GM10266 (cell line): ENCODE data around the gene ZNF469.

Source experiments
- DNase-seq: peaks from one replicate; pipeline ENCODE4 v3.0.0; 2012; ENCODE audit errors: extremely low spot score
- CTCF ChIP-seq: IDR thresholded peaks from 2 replicates; pipeline ENCODE4 v1.5.1; 2012; ENCODE audit warnings: mild to moderate bottlenecking, low read depth; ENCODE audit not compliant: control insufficient read depth, insufficient read depth; ENCODE audit errors: missing control alignments

ZNF469 gene

GRCh38 chr16:88387180-88387765, 4.5 kb downstream of the ZNF469 start:
- TF ChIP-seq CTCF, result no peak
- DNase-seq, result no peak

- DNase-seq, result no peak
- no peak for TF ChIP-seq CTCF
These were observed 5.3 kb downstream of the ZNF469 start for GRCh38 chr16:88387941-88388627.

GRCh38 chr16:88389191-88389590, 6.4 kb downstream of the ZNF469 start:
- DNase-seq, result no peak
- TF ChIP-seq CTCF, result no peak

GRCh38 chr16:88389621-88390160, 6.9 kb downstream of the ZNF469 start:
- no peak for TF ChIP-seq CTCF
- no peak for DNase-seq

GRCh38 chr16:88390265-88390664, 7.5 kb downstream of the ZNF469 start:
- no peak for TF ChIP-seq CTCF

GRCh38 chr16:88390735-88391134, 8.0 kb downstream of the ZNF469 start:
- no peak for DNase-seq

More at GRCh38 chr16:88390265-88390664, 7.5 kb downstream of the ZNF469 start:
- no peak for DNase-seq

More at GRCh38 chr16:88390735-88391134, 8.0 kb downstream of the ZNF469 start:
- no peak for TF ChIP-seq CTCF
